NCI-H187 (cell line): ENCODE results near the gene SENP3.
"Not testable (repeated sequence)": the region's sequence is repeated elsewhere in the genome, so short reads cannot be mapped to it uniquely, and the experiment has no call there.

Source experiments
- DNase-seq, 2 experiments: peaks; one replicate each; lab custom pipeline; 2025; lab: John Stamatoyannopoulos, UW

SENP3 gene

DNA sequence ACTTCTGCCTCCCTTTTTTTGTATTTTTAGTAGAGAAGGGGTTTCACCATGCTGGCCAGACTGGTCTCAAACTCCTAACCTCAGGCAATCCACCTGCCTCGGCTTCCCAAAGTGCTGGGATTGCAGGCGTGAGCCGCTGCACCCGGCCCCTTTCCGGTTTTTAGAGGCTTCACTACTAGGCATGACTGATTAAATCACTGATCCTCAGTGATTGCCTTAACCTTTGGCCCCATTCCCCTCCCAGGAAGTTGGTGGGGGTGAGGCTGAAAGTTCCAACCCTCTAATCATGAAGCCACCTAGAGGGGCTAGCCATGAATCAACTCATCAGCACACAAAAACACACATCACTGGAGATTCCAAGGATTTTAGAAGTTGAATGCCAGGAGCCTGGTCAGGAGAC lies 35.8 kb downstream of the SENP3 start:
- DNase-seq: not testable (repeated sequence)

DNA sequence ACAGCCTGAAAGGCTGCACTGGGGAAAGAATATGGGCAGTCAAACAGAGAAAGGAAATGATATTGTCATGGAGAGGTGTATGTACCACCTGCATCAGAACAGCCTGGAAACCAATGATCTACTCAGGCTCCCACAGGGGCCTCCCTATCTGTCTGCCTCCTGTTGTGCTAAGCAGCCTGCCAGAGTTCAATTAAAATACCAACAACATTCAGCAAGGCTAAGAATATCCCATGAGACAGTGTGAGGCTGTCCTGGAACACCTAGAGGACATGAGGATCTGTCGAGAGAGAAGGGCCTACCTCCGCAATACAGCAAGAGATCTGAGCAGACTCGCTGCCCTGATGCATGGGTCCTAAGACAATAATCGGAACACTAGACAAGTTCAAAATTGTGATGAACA lies 44.6 kb downstream of the SENP3 start:
- no peak for DNase-seq

DNA sequence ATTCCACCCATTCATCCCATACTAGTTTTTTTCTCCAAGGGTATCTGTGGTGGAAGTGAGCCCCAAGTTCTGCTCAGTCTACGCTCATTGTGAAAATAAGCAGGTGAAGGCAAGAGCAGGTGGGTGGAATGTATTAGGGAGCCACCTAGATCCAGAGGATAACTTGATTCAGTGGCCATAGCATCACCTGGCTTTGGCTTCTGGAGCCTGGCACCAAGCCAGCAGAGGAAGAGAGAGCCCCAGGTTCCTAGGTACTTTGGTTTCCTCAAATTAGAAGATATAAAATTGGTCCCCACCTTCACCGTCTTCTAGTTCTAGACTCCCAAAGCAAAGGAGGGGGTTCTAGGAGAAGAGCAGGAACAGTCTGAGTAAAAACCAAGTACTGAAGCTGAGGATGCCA lies 48.9 kb downstream of the SENP3 start:
- no peak for DNase-seq

DNA sequence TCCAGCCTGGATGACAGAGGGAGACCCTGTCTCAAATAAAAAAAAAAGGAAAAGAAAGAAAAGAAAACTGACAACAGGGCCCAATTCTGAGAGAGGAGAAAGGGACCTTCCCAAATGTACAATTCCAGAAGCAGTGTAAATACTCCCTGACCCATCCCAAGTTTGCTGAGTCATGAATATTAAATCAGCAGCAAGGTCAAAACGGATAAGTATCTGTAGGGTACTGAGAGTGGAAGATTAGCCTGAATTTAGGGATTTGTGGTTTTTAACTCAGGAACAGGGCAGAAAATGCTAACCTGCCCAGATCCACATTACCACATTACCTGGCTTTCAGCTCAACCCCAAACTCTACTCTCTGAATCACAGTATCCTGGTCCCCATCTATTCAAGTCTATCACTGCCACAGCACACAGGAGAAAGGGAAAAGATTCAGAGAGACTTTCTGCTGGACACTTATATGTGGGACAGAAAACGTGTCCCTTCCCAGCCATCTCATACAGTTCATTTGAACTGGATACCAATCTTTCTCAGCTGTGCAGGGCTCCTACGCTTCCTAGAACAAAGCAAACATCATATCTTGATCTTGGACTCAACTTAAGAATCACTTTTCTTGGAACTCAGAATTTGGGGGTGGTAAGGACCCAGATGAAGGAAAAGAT lies 50.0 kb downstream of the SENP3 start:
- DNase-seq: no peak

DNA sequence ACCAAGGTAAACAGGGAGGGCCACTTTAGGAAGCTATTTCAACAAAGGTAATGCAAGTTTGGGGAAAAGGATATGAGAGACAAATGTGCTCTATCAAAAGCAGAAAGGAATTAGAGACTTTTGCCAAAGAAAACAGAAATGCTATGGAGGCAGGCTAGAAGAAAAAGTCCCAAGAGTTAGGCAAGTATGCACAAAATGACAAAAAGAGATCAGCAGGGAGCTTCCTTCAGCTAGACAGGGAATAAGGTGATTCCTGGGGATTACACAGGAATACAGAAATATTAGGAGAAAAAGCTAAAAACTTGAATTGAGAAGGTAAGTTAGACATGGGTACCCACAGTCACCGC lies 50.5 kb downstream of the SENP3 start:
- DNase-seq: no peak

DNA sequence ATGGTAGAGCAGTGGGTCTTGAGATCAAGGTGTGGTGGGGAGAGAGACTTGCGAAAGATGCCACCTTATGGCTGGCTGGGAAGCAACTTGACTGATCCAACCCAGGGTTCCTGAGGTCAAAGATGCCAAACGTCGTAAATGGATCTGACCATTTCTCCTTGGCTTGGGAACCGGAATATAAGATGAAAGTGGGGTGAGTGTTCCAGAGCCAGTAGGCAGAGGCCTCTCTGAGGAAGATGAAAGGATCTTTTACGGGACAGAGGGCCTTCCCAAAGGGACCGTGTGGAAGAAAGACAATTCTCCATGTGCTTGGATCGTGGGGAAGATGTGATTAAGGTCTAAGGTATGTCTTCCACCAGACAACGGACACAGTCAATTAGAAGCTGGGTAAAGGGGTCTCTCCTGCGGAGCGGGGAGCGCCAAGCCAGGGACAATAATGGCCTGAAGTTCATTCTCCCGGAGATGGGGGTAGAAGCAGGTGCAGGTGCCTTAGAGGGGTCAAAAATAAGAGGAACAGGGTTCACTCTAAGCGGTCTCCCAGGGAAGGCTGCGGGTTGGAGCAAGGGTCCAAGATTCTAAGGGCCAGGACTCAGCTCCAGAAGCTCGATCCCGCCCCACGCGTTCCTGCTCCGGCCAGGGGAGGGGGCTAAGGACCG lies 52.2 kb downstream of the SENP3 start:
- DNase-seq: no peak

DNA sequence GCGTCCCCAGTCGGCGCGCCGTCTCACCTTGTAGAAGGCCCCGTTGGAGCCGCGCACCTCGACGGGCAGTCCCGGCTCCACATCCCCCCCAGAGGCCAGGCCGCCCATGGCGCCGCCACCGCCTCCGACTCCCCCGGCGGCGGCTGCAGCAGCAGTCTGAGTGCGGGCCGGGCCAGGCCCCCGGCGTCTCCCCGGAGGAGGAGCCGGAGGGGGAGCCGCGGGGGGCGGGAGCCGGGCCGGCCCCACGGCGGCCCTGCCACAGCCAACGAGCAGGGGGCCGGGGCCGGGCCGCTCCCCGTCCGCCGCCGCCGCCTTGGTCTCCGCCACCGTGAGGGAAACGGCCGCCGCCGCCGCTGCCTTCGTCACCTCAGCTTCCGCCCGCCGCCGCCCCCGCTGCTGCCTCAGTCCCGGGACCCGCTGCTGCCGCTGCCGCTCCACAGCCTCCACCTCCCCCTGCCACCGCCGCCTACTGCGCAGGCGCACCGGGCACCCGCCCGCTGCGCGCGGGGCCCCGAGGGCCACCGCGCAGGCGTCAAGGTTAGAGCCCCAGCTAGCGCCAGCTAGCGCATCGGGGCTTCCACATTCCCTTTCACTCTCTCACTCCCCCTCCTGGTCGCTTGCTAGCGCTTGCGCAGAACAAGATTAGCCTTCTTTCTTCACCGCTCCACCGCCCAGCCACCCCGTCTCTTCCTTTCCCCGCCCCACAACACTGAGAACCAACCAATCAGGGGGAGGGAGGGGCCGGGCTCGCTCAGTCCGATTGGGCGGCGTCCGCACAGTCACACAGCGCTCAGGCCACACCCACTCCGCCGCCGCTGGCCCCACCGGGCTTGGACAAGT lies 52.9 kb downstream of the SENP3 start, which contains the start of gene FXR2:
FXR2 (minus strand) TSS at position 473 of the 840 bp plus-strand sequence; CDS start at position 108, 365 bp downstream.
- peak; percentile 88 to 94 for DNase-seq

DNA sequence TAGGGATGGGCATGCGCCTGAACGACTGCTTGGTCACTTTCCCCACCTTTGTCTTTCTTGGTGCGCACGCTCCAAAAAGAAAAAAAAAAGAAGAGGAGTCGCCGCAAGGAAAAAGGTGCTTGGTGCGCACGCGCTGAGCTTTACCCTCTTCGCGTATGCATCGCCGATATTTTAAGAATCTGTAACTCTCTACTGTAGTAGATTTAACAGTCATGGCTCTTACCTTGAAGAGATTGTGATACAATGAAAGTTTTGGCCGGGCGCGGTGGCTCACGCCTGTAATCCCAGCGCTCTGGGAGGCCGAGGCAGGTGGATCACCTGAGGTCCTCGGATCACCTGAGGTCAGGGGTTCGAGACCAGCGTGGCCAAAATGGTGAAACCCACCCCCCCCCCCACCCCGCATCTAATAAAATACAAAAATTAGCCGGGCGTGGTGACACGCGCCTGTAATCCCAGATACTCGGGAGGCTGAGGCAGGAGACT lies 53.6 kb downstream of the SENP3 start:
- DNase-seq: no peak

DNA sequence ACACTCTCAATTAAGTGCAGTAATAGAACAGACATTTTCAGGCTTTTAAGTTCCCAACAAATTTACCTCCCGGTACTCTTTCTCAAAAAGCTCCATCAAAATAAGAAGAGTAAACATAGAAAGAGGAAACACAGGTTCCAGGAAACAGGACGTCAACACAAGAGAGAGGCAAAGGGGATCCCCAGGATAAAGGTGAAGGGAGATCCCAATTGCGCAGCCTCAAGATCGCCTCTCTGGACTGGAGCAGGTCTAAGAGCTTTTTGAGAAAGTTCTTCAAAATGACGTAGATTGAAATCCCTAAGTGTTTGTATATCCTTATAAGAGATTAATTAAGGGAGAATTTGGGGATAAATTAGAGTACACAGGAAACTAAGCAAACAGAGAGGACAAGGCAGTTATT lies 56.9 kb downstream of the SENP3 start:
- DNase-seq: no peak

DNA sequence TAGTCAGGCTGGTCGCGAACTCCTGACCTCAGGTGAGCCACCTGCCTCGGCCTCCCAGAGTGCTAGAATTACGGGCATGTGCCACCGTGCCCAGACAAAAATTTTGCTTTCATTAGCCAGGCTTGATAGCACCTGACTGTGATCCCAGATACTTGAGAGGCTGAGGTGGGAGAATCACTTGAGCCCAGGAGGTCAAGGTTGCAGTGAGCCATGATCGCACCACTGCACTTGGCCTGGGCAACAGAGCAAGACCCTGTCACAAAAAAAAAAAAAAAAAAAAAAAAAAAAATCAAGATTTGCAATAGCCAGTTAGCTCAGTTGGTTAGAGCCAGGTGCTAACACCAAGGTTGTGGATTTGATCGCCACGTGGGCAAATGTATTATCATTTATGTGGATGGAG lies 59.1 kb downstream of the SENP3 start:
- no peak for DNase-seq
